Calu3 (cell line): ENCODE measurements around the gene ADAMTSL3. TPM values are rescaled to one million over a fixed set of nuclear protein-coding genes. Genes with fewer than 3 reads are reported as not detected.

Source experiments
- BruUV-seq: library from RNA; stranded (reverse); fragments of 400-500 nt; replicated peaks from 2 replicates; lab custom pipeline; 2021; lab: Mats Ljungman, UMichigan
- CTCF ChIA-PET: fragments of 300-600 bp; sonication (Branson Sonifier 250); formaldehyde crosslinking; loops from one replicate; lab custom pipeline; 2022; ENCODE audit warnings: antibody characterized with exemption; lab: Charles Lee
- DNase-seq: peaks from one replicate; pipeline ENCODE4 v3.0.0; 2022
- H3K27ac Mint-ChIP-seq: one replicate; pipeline ENCODE4 v1.8.0; 2022; ENCODE audit warnings: mixed read lengths; ENCODE audit not compliant: unreplicated experiment
- H3K27me3 Mint-ChIP-seq: one replicate; pipeline ENCODE4 v1.8.0; 2022; ENCODE audit warnings: mixed read lengths; ENCODE audit not compliant: unreplicated experiment
- H3K36me3 Mint-ChIP-seq: one replicate; pipeline ENCODE4 v1.8.0; 2022; ENCODE audit warnings: mild to moderate bottlenecking, moderate library complexity, mixed read lengths; ENCODE audit not compliant: insufficient read depth, unreplicated experiment
- H3K4me1 Mint-ChIP-seq: one replicate; pipeline ENCODE4 v1.8.0; 2022; ENCODE audit warnings: mild to moderate bottlenecking, low read depth, mixed read lengths; ENCODE audit not compliant: unreplicated experiment
- H3K4me3 Mint-ChIP-seq: one replicate; pipeline ENCODE4 v1.8.0; 2022; ENCODE audit warnings: mild to moderate bottlenecking, low read depth, moderate library complexity, mixed read lengths; ENCODE audit not compliant: unreplicated experiment
- H3K9me3 Mint-ChIP-seq: one replicate; pipeline ENCODE4 v1.8.0; 2022; ENCODE audit warnings: low read depth, mixed read lengths; ENCODE audit not compliant: unreplicated experiment
- intact Hi-C: fragments of 100-400 bp; cut with micrococcal nuclease; formaldehyde crosslinking; loops from one replicate; pipeline ENCODE4 v1.10.0; 2022; ENCODE audit not compliant: unreplicated experiment
- total RNA-seq: library from RNA; stranded (reverse); gene quantifications from 2 replicates; pipeline ENCODE4 v1.2.3, GENCODE V29; 2022
- TF ChIP-seq, protein P1 (sequence below): fragments of 200-600 bp; IDR thresholded peaks from one replicate; pipeline ENCODE4 v1.8.0; 2022; ENCODE audit warnings: antibody characterized with exemption; ENCODE audit not compliant: unreplicated experiment

Gene ADAMTSL3
- total RNA-seq, 1 experiment from 2014 or later, result 2.4 TPM

DNA sequence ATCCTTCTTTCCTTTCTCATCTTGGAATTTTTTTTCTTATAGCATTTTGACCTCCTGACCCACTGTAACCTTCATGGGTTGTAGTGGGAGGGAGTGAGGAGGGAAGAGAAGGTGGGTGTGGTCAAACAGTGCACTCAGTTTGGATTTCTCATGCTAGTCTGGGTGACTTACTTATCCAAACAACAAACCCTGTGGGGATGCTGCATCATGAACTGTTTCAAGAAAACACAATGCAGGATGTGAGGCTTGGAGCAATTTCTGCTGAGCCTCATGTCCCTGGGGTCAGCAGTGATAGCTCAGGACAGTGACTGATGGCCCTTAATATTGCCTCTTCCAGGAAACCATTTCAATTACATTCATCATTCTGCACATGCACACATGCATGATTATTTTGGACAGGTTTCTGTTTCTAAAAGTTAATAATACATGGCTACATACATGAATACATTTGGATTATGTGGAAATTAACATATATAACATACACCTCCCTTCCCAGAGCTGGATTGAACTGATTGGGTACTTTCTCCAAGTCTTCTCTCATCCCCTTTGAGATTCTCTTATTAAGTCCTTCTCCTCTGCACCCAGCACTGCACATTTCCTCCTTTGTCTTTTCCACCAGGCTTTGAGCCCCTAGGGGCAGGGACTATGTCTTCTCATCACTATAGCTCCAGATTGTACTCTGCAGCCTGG, 61.2 kb downstream of the ADAMTSL3 start:
- H3K4me1 Mint-ChIP-seq, result no peaks in the 10 kb centered on the region
- H3K27ac Mint-ChIP-seq, result no peak overlapping the region
- no peaks in the 10 kb centered on the region for H3K36me3 Mint-ChIP-seq
- TF ChIP-seq, protein P1, sequence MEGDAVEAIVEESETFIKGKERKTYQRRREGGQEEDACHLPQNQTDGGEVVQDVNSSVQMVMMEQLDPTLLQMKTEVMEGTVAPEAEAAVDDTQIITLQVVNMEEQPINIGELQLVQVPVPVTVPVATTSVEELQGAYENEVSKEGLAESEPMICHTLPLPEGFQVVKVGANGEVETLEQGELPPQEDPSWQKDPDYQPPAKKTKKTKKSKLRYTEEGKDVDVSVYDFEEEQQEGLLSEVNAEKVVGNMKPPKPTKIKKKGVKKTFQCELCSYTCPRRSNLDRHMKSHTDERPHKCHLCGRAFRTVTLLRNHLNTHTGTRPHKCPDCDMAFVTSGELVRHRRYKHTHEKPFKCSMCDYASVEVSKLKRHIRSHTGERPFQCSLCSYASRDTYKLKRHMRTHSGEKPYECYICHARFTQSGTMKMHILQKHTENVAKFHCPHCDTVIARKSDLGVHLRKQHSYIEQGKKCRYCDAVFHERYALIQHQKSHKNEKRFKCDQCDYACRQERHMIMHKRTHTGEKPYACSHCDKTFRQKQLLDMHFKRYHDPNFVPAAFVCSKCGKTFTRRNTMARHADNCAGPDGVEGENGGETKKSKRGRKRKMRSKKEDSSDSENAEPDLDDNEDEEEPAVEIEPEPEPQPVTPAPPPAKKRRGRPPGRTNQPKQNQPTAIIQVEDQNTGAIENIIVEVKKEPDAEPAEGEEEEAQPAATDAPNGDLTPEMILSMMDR, result no peak
- no peaks in the 10 kb centered on the region for H3K27me3 Mint-ChIP-seq
- intact Hi-C loops, result no loop called here
- DNase-seq, result no peak
- H3K4me3 Mint-ChIP-seq, result no peak overlapping the region
- no peaks in the 10 kb centered on the region for H3K9me3 Mint-ChIP-seq
- CTCF ChIA-PET, result no interaction called here
- BruUV-seq, result no TSS peak

DNA sequence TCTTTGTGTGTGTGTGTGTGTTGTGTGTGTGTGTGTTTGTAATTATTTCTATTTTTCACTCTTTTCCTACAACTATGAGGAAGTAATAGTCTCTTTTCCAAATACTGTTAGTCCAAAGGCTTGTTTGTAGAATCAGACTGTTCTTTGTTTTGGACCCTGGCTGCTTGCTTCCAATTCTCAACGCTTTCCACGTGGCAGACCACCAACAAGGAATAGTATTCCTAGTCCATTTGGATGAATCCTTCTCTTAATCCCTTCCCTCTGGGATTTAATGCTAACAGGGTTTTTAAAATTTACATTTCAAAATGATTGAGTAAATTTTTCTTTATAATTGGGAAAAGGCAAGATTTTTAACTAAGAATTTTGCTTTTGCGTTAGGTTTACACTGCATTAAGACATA, 62.7 kb downstream of the ADAMTSL3 start:
- Mint-ChIP-seq H3K36me3 (no peaks in the 10 kb centered on the region), H3K27ac (no peak overlapping the region), H3K27me3 (no peaks in the 10 kb centered on the region), H3K4me1 (no peaks in the 10 kb centered on the region), H3K9me3 (no peaks in the 10 kb centered on the region), H3K4me3 (no peak overlapping the region)
- intact Hi-C loops, result no loop called here
- TF ChIP-seq, protein P1, result no peak
- BruUV-seq, result no TSS peak
- no peak for DNase-seq
- CTCF ChIA-PET, result interaction anchor here (0.7 kb wide), 1 partner anchor 717 kb away, joined by 3 read pairs; no protein-coding TSS in a partner anchor

DNA sequence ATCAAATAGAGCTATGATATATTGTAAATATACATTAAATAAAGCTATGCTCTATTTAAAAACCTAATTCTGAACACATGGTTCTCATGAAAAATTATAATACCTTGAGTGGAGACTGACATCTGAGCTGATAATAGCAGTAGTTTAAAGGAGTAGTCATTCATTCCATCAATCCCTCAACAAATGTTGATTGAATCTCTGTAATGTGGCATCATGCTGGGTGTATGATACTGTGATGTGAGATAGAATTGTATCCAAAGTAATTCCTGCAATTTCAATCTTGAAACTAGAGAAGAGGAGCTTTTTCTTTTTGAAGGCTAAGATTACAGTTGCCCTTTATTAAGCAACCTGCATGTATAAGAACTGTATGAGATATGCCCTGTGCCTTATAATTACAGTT, 63.1 kb downstream of the ADAMTSL3 start:
- intact Hi-C loops, result no loop called here
- TF ChIP-seq, protein P1, result no peak
- H3K9me3 Mint-ChIP-seq, result no peaks in the 10 kb centered on the region

DNA sequence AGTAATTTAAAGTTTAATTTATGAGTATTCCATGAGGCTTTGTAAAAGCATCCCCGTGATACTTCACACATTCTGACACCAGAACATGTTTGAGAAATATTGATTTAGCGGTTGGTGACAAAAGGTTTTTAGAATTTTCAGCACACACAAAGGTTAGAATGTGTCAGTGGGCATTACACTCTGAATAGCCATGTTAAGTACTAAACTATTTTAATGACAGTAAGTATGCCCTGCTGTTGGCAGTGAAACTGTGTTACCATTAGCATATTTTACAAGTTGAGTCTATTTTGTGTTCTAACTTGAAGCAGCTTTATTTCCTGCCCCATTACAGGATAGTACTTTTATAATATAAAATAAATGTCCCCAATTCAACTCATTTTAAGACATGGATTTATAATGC, 66.5 kb downstream of the ADAMTSL3 start:
- Mint-ChIP-seq H3K4me3 (no peak overlapping the region), H3K36me3 (no peaks in the 10 kb centered on the region), H3K27me3 (no peaks in the 10 kb centered on the region), H3K27ac (no peak overlapping the region), H3K9me3 (no peaks in the 10 kb centered on the region), H3K4me1 (no peaks in the 10 kb centered on the region)
- TF ChIP-seq, protein P1, result no peak
- intact Hi-C loops, result no loop called here
- BruUV-seq, result no TSS peak
- CTCF ChIA-PET, result no interaction called here
- no peak for DNase-seq

More for the DNA sequence above, 63.1 kb downstream of the ADAMTSL3 start:
- CTCF ChIA-PET, result interaction anchor here (0.7 kb wide), 1 partner anchor 718 kb away, joined by 3 read pairs; no protein-coding TSS in a partner anchor
- Mint-ChIP-seq H3K27me3 (no peaks in the 10 kb centered on the region), H3K4me1 (no peaks in the 10 kb centered on the region), H3K36me3 (no peaks in the 10 kb centered on the region), H3K4me3 (no peak overlapping the region), H3K27ac (no peak overlapping the region)
- DNase-seq, result no peak
- no TSS peak for BruUV-seq
